GM19395 (cell line): ENCODE measurements around the gene MAJIN.

Experiments used
- ATAC-seq: cut with Tn5 transposase; IDR thresholded peaks from one replicate; pipeline ENCODE4 v1.9.1; 2021; ENCODE audit warnings: mild to moderate bottlenecking, moderate library complexity; ENCODE audit not compliant: unreplicated experiment

MAJIN gene

DNA sequence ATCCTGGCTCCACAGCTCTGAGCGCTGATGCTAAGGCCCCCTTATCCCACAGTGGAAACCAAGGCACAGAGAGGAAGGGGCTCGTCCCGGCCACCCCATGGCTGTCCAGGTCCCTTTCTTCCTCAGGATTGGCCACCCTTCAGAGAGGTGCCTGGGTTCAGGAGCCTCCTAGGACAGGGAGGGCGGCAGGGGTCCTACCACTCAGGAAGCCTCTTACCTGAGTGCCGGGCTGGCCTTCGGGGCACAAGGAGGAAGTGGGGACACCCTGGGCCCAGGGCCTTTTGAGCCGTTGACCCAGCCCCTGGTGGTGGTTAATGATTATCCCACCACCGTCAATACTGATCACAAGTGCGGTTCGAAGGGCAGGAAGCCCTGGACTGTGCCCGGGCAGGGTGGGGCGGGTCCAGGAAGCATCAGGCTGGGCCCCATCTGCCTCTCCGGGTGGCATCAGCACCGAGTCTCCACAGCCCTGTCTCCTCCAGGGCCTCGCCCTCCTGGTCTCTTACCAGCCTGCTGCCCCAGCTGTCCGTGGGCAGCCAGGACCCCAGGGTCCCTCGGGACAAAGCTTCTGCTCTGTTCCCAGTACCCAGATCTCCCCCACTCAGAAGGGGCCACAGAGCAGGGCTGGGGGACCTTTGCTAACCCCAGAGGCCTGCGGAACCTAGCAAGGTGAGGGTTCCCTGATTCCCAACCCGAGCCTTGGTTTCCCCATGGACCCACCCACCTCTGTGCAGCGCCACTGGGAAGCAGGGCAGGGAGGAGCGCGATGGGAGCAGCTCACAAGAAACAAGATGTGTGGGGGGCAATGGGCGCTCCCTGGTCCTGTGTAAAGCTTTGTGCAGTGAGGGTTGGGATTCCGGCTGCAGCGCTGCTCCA lies 78.5 kb downstream of the MAJIN start:
- no peak for ATAC-seq

DNA sequence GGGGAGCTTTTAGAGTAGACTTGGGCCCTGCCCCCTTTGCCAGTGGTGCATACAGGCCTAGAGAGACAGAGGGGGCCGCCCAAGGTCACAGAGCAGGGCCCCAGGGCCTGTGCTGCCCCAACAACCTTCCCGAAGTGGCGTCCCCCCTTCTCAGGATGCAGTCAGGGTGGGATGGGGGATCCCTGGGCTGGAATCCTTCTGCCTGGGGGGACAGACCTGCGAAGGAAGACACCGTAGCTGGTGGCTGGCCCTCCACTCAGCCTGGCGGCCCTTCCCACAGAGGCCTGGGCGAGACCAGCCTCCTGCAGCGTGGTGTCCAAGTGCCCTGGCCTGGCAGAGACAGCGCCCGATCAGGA lies 79.1 kb downstream of the MAJIN start:
- no peak for ATAC-seq

DNA sequence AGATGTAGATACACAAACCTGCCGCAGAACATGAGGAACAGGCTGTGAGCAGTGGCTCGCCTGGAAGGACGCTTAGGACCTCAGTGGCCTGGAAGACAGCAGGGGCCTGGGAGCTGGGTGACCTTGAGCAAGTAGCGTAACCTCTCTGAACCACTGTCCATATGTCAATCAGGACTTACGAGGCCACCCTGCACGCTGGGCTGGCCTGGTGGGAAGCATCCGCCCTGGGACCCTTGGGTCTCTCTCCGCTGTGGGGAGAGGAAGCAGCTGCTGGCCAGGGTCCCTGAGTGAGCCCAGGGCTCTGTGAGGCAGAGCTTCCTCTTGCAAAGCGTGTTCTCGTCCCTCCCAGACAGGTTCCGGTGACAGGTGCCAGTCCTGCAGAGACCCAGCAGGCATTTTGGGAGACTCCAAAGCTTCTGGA lies 79.5 kb downstream of the MAJIN start:
- no peak for ATAC-seq

DNA sequence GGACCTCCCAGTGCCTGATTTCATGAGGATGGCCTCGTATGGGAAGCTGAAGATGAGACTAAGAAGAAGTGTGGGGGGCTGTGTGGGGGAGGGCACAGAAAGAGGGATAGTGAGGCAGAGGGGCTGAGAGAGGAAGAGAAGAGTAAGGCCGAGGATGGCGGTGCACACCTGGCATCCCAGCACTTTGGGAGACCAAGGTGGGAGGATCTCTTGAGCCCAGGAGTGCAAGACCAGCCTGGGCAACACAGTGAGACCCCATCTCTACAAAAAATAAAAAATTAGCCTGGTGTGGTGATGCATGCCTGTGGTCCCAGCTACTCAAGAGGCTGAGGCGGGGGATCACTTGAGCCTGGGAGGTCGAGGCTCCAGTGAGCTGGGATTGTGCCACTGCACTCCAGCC lies 80.0 kb downstream of the MAJIN start:
- no peak for ATAC-seq

DNA sequence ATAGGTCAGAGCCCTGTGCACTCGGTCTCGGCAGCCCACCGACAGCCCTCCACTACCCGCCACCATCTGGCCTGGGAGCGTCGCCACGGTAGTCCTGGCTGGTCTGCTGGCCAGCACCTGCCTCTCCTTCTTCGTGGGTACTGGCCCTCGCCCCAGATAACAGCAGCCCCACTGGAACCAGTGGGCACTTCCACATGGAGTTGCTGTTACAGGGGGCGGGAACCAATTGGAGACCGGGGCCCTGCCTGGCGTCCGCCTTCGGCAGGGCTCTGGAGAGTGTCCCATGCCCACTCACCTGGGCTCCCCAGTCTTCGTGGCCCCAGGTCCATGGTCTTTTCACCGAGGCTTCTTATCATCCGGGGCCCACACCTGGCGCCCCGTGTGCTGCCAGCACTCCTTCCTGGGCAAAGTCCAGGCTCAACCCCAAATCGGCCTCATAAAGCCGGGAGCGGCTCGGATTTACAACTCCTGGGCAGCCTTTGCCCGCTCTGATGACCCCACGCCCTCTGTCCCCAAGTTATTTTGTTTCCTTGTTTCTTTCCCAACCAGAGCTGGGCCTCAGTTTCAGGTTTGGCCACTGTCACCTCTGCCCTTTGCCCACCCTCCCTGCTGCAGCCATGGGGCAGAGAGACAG lies 80.6 kb downstream of the MAJIN start:
- ATAC-seq = no peak

DNA sequence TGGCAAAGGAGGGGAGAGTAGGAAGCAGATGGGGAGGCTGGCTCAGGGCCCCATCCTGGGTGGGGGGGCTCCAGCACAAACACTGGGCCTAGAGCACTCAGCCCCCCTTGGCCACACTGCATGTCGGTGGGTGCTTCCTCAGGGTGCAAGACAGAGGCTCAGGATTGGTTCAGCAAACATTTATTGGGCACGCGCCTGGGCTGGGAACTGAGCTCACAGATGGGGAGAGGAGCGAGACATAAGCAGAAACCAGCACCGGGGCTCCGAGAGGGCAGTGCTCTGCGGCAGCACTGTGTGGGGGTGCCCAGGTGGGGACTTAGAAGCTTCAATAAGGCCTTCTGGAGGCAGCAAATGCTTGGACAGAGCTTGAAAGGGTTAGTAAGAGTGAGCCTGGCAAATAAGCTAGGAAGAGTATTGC lies 81.4 kb downstream of the MAJIN start:
- ATAC-seq = no peak

DNA sequence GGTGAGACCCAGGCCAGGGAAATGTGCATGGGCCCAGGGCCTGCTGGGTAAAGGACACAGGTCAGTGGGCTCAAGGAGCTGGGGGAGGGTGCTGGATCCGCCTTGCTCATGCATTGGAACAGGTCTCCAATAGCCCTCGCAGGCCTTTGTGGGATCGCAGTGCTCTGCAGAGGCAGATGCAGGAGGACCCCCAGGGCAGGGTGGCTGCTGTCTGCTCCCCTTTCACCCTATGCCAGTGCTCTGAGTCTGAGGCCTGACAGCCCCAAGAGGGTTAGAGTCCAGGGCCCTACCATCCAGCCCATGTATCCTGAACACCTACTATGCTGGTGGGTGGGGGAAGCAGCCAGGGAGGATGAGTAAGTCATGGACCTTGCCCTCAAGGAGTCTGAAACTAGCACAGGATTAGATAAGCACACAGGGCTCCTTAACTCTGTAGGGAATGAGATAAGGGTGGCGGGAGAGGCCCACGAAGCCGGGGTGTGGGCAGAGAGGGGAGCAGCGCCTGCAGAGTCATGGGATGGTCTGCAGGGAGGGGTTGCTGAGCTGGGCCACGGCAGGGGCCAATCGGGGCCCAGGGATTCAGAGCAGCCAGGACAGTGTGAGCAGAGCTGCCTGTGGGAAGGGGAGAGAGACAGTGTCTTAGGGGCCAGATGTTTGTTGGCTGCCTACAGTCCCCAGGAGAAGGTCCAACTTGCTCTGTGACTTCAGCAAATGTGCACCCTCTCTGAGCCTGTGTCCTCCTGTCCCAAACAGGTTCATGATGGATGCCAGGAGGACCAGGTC lies 83.0 kb downstream of the MAJIN start:
- no peak for ATAC-seq

DNA sequence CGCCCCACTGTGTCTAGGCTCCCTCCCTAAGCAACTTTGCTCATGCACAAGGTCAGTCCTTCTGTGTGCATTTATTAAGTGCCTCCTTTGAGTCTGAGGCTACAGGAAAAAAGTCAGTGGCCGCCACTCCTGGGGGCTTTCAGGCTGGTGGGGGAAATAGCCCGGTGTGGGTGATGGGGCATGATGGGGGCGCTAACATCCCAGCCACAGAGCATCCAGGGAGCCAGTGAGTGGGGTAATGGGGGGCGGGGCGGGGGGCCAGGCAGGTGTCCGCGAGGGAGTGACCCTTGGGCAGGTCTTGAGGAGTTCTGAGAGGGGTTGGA lies 83.5 kb downstream of the MAJIN start:
- no peak for ATAC-seq
